Muscle of arm (tissue), 12 donors: ENCODE data around the gene RNU6-1. TPM values are rescaled to one million over a fixed set of nuclear protein-coding genes. Genes with fewer than 3 reads are reported as not detected.

Experiments used
- DNase-seq: peaks from one replicate; pipeline ENCODE4 v3.0.0-alpha.2; 2013
- polyA plus RNA-seq, 12 donors: library from polyadenylated mRNA; unstranded; fragments of 120-200 nt; gene quantifications; one replicate each; pipeline ENCODE4 v1.2.1, GENCODE V29; 2013; ENCODE audit not compliant: insufficient read length in 12 of 12

RNU6-1 gene
- polyA plus RNA-seq, 12 donors, result not detected

- no peak for DNase-seq
Observed at GRCh38 chr15:67801926-67802914, 37.6 kb downstream of the RNU6-1 start.

GRCh38 chr15:67801142-67801541 is 38.7 kb downstream of the RNU6-1 start:
- DNase-seq, result no peak

DNA sequence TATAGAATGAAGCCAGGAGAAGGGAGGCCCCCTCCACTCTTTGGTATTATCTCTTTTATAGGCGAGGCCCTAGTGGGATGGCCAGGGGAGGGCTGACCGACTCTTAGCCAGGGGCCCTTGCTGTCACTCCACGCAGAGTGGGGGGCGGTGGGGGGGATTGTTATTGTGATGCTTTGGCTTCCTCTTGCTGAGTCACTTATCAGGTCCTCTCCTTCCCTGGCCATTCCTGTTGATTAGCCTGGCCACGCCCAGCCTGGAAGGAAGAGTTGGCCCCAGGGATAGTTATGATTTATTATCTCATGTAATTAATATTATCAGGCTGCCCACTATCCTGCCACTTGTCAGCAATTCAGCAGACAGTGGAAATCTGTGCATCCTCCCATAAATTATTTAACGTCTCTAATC is 40.0 kb downstream of the RNU6-1 start:
- DNase-seq, result no peak

DNA sequence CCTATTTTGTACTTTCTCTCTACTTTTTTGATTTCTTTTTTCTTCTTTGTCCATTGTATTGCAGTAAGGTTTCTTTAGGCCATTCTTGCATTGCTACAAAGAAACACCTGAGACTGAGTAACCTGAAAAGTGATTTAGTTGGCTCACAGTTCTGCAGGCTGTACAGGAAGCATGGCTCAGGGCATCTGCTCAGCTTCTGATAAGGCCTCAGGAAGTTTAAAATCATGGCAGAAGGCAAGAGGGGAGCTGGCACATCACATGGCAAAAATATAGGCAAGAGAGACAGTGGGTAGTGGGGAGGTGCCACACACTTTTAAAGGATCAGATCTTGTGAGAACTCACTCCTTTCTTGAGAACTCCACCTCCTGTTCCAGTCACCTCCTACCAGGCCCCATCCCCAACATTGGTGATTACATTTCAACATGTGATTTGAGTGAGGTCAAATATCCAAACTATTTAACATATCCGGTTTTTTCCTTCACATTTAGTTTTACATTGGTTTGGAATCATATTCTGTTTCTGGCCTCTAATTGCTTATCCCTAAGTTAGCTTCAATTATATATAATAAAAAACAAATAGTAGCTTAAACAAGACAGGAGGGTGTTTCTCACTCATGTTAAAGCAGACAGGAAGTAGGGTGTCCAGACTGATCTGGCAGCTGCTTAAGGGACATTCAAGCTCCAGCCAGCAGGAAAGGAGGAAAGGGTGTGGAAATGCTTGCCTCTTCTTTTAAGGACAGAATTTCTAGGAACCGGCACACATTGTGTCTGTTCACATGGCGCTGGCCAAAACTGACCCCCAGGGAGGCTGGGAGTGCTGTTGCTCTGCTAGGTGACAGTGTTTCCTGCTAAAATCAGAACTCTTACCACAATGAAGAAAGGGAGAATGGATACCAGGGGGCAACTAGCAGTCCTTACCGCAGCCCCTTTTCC is 43.4 kb downstream of the RNU6-1 start:
- DNase-seq, result no peak

- DNase-seq, result no peak
Observed at GRCh38 chr15:67794832-67795574, 44.8 kb downstream of the RNU6-1 start.

- DNase-seq, result no peak
Observed at GRCh38 chr15:67792250-67792942, 47.4 kb downstream of the RNU6-1 start.

- DNase-seq, result no peak
Observed at GRCh38 chr15:67790610-67791319, 49.1 kb downstream of the RNU6-1 start.

Other genes starting within 250 kb of the RNU6-1 start
- under 1 TPM in 10 of 12 donors, not detected in 2; 0.28 to 0.77 (median 0.43) TPM for gene SKOR1, start 14.5 kb downstream of the RNU6-1 start, polyA plus RNA-seq
- gene PIAS1, start 214.3 kb upstream of the RNU6-1 start, polyA plus RNA-seq, result 10 to 100 TPM in 11 of 12 donors, not detected in 1; 28.3 to 64.2 (median 33.6) TPM